ENCODE results near the gene CCDC185. TPM values are rescaled to one million over a fixed set of nuclear protein-coding genes. Genes with fewer than 3 reads are reported as not detected.

The CCDC185 gene
- not detected for total RNA-seq

DNA sequence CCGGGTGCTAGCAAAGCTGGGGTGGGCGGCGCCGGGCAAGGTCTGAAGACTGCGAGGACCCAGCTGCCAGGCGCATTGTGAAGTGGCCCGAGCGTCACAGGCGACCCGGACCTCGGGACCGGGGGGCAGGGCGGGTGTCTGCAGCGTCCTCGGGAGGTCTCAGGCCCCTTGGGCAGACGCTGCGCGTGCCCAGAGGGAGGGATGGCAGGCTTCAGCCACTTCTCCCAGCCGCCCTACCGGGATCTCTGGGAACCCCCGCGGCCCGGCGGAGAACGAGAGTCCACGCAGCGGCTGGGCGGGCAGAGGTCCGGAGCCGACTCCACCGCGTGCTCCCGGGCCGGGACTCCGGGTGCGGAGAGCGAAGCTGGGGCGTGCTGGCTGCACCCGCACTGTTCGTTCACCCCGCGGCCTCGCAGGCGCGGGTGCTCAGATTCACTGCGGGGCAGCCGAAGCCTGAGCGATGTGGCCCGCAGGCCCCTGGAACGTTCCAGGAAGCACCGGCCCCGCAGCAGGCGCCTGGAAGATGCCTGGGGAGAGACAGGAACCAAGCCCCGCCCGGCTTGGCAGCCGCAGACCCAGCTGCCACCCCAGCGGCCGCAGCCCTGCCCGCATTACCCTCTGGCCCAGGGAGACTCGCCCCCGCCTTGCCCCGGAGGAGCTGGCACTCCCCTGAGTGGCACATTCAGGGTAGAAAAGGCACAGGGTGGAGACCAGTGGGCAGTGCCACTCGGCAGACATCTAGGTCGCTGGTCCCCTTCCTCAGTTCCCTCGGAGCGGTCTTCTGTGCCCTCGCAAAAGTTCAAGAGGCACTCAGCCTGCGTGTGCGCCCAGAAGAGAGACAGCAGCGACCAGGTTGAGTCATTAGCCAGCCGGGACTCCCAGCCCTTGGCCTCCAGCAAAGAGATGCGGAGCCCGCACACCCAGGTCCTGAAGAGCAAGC lies at the start of gene CCDC185:
CCDC185 (plus strand) TSS at position 141 of the 940 bp plus-strand sequence; CDS start at position 202, 61 bp downstream.
- no peak for DNase-seq (ENCODE audit: low spot score)

- DNase-seq (ENCODE audit: low spot score): peak; percentile 51
Observed at GRCh38 chr1:223343692-223344091, 49.5 kb upstream of the CCDC185 start.

DNA sequence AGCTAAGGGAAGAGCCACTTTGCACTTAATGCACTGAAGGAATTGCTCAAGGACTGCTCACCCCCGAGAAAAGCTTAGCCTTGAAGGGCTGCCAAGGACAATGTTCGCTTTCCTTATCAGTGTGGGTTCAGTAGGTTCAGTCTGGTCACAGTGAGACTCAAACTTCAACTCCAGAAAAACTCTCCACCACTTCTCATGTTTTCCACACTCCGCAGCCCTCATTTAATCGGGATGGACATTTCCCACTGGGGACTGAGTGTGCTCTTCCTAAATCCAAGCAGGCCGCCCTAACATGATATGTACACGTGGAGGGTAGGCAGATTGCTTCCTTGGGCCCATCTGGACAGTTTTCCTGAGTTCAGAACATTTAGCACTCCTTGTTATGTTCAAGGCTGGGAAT lies 48.7 kb upstream of the CCDC185 start:
- DNase-seq (ENCODE audit: low spot score): no peak

GRCh38 chr1:223345720-223346119 lies 47.5 kb upstream of the CCDC185 start:
- no peak for DNase-seq (ENCODE audit: low spot score)

- DNase-seq (ENCODE audit: low spot score): no peak
Observed at GRCh38 chr1:223346311-223346710, 46.9 kb upstream of the CCDC185 start.

- DNase-seq (ENCODE audit: low spot score): no peak
Observed at GRCh38 chr1:223347583-223347982, 45.6 kb upstream of the CCDC185 start.

- DNase-seq (ENCODE audit: low spot score): no peak
Observed at GRCh38 chr1:223348439-223348838, 44.8 kb upstream of the CCDC185 start.

GRCh38 chr1:223349241-223349640 lies 44.0 kb upstream of the CCDC185 start:
- DNase-seq (ENCODE audit: low spot score): no peak

GRCh38 chr1:223350361-223350908 lies 42.8 kb upstream of the CCDC185 start:
- no peak for DNase-seq (ENCODE audit: low spot score)

DNA sequence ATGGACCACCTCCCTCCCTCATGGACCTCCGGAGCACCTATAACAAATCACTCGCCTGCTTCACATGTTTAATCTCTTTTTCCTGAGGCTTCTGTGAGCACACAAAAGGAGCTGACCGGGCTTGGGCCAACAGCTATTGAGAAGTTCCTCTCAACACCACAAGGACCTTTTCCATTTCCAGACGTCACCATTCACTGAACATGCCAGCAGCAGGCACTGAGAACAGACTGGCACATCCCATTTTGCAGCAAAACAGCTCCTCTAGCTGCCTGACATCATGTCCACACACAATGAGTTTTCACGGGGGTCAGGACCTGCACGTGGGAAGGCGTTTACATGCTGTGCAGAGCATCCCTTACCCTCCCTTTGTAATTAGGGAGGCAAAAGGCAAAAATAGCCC lies 40.3 kb upstream of the CCDC185 start:
- DNase-seq (ENCODE audit: low spot score): no peak

DNA sequence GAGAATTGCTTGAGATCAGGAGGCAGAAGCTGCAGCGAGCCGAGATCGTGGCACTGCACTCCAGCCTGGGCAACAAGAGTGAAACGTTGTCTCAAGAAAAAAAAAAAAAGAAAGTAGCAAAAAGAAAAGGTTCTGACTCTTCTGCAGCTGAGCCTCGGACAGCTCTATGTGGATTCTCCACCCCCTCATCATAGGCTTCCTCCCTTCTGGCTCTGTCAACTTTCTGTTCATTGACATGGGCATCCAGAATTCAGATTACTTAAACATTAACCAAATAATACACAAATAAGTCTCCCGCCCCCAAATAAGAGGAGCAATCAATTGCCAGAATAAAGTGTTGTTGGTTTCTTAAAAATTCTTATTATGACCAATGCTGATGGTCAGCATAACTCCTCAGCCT lies 39.3 kb upstream of the CCDC185 start:
- DNase-seq (ENCODE audit: low spot score): no peak

- DNase-seq (ENCODE audit: low spot score): no peak
Observed at GRCh38 chr1:223355699-223356098, 37.5 kb upstream of the CCDC185 start.

GRCh38 chr1:223358826-223359225 lies 34.4 kb upstream of the CCDC185 start:
- no peak for DNase-seq (ENCODE audit: low spot score)

- no peak for DNase-seq (ENCODE audit: low spot score)
Observed at GRCh38 chr1:223363057-223363855, 30.0 kb upstream of the CCDC185 start.

- peak; percentile 18 for DNase-seq (ENCODE audit: low spot score)
Observed at GRCh38 chr1:223363856-223364684, 29.1 kb upstream of the CCDC185 start, which contains the start of gene SUSD4. Gene SUSD4 (minus strand): TSS chr1:223364176. CDS start chr1:223363425, 751 bp downstream.

DNA sequence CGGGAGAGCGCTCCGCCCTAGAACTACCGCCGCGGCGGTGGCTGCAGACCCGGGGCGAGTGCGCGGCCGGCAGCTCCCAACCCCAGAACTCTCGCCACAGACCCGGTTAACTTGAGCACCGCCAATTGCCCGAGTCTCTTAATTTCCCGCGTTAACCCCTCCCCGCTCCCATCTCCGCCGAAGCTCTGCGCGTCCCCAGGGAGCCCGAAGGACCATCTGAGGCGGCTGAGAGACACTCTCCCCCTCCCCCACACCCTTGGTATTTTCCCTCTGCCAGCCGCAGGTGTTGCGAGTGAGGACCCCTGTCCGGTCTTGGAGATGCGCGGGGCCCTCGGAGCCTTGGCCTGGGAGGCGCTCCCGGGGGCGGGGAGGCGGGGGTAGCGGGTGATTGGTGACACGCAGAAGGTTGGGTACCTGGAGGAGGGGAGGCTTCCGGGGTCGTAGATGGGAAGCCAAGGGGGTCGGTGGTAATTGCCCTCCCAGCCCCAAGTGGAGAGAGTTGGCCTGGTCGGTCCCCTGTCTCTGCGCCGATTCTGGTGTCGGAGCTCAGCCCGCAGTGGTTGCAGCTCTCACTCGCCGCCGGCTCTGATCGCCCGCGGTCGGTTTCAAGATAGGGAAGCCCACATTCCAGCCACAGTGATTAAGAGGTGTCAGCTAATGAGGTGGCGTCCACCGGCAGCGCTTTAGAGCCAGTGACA lies 28.4 kb upstream of the CCDC185 start:
- no peak for DNase-seq (ENCODE audit: low spot score)

DNA sequence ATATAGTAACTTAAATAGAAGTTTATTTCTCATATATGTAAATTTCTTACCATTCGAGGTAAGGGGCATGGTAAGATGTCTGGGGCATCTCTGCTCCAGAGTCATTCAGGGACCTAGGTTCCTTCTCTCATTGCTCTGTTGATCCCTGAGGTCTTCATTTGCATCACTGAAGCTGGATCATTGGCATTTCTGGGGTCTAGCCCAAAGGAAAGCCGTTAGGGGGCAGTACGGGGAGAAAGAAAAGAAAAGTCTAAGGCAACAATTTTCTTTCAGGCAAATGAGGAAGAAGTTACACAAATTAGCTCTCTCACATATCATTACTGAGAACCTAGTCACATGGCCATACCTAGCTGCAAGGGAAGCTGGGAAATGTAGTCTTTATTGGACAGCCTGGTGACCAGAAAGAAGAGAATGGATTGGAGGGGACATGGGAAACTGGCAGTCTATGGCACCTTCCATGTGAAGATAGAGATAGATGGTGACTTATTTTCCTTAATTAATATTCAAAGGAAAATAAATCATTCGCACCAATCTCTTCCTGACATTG lies 19.1 kb upstream of the CCDC185 start:
- no peak for DNase-seq (ENCODE audit: low spot score)

GRCh38 chr1:223378754-223379153 lies 14.5 kb upstream of the CCDC185 start:
- no peak for DNase-seq (ENCODE audit: low spot score)

DNA sequence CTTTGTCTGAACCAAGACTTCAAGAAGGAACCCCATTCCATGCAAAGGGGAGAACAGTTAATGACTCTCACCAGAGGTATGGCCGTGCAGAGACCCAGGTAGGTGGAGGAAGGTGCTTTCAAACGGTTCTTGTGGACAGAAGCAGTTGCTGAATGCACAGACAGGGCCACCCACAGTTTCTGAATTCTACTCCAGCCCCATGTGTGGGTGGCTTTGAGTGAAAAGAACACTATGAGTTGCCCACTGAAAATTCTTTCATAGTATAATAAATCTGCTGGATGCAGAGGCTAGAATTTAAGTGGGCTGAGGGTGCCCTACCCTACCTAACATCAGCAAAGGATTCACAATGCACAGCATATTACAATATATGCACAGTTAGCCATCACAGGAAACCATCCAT lies 7.2 kb upstream of the CCDC185 start:
- no peak for DNase-seq (ENCODE audit: low spot score)

- no peak for DNase-seq (ENCODE audit: low spot score)
Observed at GRCh38 chr1:223390618-223391017, 2.6 kb upstream of the CCDC185 start.
